ENCODE results near the gene PKD1.
"Not testable (repeated sequence)": the region's sequence is repeated elsewhere in the genome, so short reads cannot be mapped to it uniquely, and the experiment has no call there.

GRCh38 chr16:2107791-2108125 lies 27.9 kb downstream of the PKD1 start:
- TF ChIP-seq CTCF, POLR2AphosphoS5, POLR2A (IDR thresholded peaks at IDR 0.05): not testable (repeated sequence)

All from sigmoid colon (tissue), 4 donors.